Posterior vena cava (tissue), 2 donors: ENCODE measurements around the gene DNM1L. TPM values are rescaled to one million over a fixed set of nuclear protein-coding genes. Genes with fewer than 3 reads are reported as not detected.
"Not testable (repeated sequence)": the region's sequence is repeated elsewhere in the genome, so short reads cannot be mapped to it uniquely, and the experiment has no call there.

ENCODE experiments used
- DNase-seq: peaks from one replicate; pipeline ENCODE4 v3.0.0-alpha.2; 2020; ENCODE audit warnings: low spot score
- intact Hi-C, 2 donors: fragments of 100-400 bp; cut with DNase I; formaldehyde crosslinking; loops; one replicate each; pipeline versions ENCODE4 v1.14.1 to v1.14.2; 2022 to 2023
- total RNA-seq, 2 donors: library from RNA; stranded (reverse); fragmentation: NEBNext Ultra II Directional; extraction: Animal tissue kit (Norgen Biotek cat#: 25700); gene quantifications; one replicate each; pipeline ENCODE4 v1.2.1, GENCODE V29; 2021
- donor health status: DM: yes; HTN: yes; CAD: no.
- donor health status: DM: yes; HTN: yes; CAD: no.

DNM1L gene
- total RNA-seq, 2 donors from 2014 or later, result 84.5 to 93.2 TPM

GRCh38 chr12:32690927-32691326 is 11.8 kb downstream of the DNM1L start:
- DNase-seq, result no peak
- intact Hi-C loops, result no loop called here

DNA sequence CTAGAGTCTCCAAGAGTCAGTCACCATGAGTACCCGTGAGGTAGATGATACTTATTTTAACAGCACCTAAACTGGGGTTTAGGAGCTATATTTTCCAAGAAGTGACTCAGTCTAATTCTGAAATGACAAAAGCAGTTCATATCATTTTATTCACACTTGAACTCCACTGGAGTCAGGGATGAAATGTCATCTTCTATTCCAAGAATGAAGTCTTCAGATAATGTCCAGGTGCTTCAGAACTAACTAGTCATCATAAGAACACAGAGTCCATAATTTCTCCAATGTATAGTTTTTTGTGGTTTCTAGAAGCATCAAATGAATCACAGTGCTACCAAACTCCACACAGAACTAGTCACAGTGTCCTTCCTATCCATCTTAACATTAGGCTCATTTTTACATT is 13.3 kb downstream of the DNM1L start:
- intact Hi-C loops, result no loop called here
- no peak for DNase-seq

DNA sequence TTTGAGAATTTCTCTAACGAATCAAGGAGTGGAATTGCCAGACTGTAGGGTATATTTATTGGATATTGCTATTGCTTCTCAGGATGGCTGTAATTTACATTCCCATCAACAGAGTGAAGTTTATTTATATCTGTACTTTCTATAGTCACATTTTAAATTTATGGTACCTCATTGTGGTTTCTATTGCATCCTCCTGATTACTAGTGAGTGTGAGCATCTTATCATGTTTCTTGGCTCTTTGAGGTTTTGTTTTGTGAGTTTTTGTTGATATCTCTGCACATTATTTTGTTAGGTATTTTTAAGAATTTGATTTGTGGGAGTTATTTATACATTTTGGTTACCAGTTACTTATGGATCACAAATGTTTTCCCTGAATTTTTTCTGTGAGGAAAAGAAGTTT is 13.9 kb downstream of the DNM1L start:
- intact Hi-C loops, result no loop called here
- DNase-seq, result no peak

- intact Hi-C loops, result no loop called here
Observed at GRCh38 chr12:32695787-32696186, 16.7 kb downstream of the DNM1L start.

GRCh38 chr12:32697445-32697844 is 18.3 kb downstream of the DNM1L start:
- intact Hi-C loops, result no loop called here

More at GRCh38 chr12:32695787-32696186, 16.7 kb downstream of the DNM1L start:
- DNase-seq, result no peak

DNA sequence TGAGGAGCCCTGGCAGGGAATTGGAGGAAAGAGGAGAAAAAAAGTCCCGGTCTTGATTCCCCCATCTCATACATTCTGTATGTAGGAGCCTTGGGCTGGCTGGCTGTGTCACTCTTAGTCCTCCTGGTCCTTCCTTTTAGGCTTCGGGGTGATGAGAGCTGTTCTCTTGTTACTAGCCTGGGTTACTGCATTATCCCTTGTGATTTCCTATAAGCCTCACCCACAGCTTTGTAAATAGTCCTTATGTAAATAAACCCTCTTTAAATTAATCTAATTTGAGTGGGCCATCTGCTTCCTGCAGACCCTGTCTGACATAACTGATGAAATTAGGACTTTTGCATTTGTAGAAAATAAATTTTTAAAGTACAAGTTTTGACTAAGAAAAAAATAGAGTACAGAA is 19.2 kb downstream of the DNM1L start:
- no peak for DNase-seq
- intact Hi-C loops, result no loop called here

More at GRCh38 chr12:32697445-32697844, 18.3 kb downstream of the DNM1L start:
- no peak for DNase-seq

DNA sequence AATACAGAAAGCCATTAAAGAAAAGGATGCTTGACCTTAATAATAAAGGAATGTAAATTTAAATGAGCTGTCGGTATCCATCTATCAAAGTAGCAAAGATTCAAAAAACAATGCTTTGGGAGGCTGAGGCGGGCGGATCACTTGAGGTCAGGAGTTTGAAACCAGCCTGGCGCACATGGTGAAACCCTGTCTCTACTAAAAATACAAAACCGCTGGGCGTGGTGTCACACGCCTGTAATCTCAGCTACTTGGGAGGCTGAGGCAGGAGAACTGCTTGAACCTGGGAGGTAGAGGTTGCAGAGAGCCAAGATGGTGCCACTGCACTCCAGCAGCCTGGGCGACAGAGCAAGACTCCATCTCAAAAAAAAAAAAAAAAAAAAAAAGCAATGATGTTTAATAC is 20.3 kb downstream of the DNM1L start:
- intact Hi-C loops, result not testable (repeated sequence)

DNA sequence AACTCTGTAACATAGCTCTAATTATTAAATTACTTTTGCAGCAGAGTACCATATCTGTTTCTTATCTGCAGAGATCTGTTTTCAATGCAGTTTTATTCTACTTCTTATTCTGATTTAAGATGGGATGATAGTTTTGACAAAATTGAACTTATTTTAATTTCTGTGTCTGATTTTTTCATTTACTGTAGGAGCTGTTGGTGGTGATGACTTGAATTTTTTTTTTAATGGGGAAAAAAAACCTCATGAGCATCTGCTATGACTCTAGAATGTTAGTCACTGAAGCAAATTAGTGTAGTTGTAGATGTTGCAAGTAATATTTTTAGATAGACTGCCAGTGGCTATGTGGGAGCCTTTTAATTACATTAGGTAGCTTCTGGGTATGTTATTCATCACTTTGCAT is 23.4 kb downstream of the DNM1L start:
- DNase-seq, result no peak
- intact Hi-C loops, result no loop called here

More for the DNA sequence above, 20.3 kb downstream of the DNM1L start:
- DNase-seq, result not testable (repeated sequence)

DNA sequence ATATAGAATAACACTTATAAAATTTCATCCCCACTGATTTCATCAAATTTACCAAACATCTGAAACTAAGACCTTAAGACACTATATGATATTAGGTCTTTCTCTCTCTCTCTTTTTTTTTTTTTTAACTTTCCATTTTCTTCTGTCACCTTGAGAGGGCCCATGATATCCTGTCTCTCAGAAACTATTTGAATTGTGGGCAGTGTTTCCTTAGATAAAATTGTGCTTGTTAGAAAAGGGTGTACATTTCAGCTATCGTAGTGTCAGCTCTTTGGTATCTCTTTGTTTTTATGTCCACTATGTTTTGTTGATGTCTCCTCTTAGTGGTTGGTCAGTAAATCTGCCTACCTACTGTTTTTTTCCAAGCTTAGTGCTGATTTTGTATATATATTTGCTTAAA is 23.8 kb downstream of the DNM1L start:
- DNase-seq, result no peak
- intact Hi-C loops, result no loop called here

- intact Hi-C loops, result no loop called here
- no peak for DNase-seq
Observed at GRCh38 chr12:32705783-32706182, 26.7 kb downstream of the DNM1L start.

DNA sequence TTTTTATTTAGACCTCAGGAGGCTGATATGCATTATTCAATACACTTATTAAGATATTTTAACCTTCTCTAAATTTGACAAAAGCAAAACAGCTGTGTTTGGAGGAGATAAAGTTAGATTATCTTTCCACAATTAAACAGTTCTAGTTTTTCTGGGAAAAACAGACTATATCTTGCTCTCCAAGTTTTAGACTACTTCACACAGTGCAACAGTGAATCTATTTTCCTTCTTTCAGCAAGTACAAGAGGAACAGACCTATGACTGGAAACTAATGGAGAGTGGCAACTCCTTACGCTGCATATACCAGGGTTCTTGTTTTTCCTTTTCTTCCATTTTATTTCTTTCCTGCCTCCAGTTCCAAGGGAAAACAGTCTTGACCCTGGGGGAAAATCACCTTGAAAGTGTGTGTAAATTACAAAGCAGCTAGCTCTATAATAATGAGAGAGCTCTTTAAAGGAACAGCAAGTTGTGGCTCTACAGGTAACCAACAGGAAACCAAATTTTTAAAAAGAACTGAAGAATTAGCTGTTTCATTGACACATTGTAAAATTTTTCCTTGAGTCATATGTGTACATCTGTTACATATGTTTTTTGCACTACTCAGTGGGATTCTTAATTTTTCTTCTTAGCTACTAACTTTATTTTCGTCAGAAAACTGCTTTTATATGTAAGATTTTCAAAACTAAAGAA is 27.4 kb downstream of the DNM1L start:
- DNase-seq, result no peak
- intact Hi-C loops, result no loop called here

DNA sequence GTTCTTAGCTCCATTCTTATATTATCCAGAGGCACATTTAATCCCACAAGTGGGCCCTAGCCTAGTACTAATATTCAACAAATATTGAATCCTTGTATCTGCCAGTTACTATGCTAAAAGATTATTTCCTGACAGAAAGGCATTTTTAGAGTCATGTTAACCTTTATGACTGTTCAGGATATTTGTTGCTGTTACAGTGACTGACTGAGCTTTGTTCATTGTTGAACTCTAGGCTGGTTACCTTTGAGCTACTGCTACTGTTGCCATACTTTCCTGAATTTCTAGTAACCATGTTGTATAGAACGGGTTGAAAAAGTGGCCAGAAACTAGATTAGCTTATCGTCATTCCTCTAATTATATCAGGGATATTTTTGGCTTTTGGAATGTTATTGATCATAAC is 29.8 kb downstream of the DNM1L start:
- DNase-seq, result no peak
- intact Hi-C loops, result no loop called here

DNA sequence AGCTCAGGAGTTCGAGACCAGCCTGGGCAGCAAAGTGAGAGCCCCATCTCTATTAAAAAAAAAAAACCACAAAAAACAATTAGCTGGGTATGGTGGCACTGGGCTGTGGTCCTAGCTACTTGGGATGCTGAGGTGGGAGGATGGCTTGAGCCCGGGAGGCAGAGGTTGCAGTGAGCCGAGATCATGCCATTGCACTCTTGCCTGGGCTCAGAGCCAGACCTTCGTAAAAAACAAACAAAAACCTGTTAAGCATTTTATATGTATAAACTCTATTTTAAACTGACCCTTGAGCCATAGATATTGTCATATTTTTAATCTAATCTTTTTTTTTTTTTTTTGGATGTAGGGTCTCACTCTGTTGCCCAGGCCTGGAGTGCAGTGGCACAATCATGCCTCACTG is 35.7 kb downstream of the DNM1L start:
- no peak for DNase-seq
- intact Hi-C loops, result no loop called here

DNA sequence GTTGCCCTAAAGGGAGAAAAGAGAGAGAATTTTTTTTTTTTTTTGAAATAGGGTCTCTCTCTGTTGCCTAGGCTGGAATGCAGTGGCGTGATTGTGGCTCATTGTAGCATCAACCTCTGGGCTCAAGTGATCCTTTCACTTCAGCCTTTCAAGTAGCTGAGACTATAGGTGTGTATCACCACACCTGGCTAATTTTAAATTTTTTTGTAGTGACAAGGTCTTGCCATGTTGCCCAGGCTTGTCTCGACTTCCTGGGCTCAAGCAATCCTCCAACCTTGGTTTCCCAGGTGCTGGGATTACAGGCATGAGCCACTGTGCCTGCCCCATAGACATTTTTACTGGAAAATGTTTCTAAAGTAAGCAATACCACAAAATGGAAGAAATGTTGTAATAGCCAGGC is 39.8 kb downstream of the DNM1L start:
- intact Hi-C loops, result loop anchor here in 1 of 2 donors (2.0 kb wide), 1 partner anchor 16 kb away; no protein-coding TSS in a partner anchor
- DNase-seq, result no peak

DNA sequence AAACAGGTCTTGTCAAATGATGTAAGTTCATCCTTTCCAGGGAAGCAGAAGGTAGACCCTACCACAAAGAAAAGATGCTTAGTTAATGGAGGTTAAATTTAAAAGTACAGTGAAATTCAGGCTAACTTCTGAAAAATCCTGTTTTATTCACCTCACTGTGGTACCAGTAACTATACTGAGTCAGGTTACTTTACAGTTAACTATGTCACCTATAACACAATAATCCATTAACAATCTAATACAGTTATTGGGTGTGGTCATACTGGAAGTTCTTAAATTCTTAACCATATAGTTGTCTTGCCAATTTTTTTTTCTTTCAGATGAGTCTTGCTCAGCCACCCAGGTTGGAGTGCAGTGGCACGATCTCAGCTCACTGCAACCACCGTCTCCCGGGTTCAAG is 46.2 kb downstream of the DNM1L start:
- intact Hi-C loops, DNase-seq: not testable (repeated sequence)

DNA sequence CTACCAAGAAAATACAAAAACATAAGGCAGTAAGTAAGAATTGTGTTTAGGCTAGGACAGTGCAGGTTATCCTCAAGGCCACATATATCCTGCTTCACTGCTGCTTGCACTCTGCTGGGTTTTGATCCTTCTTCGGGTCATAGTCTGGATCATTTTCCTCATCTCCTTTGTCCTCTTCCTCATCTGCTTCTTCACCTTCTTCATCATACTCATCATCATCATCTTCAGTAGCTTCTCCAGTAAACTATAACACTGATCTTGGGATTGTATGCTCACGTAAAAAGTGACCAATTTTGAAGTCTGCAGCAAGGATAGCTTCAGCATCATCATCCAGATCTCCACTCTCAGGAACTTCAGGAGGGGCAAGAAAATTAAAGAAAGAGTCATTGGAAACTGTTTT is 47.2 kb downstream of the DNM1L start:
- DNase-seq, result no peak
- intact Hi-C loops, result no loop called here

DNA sequence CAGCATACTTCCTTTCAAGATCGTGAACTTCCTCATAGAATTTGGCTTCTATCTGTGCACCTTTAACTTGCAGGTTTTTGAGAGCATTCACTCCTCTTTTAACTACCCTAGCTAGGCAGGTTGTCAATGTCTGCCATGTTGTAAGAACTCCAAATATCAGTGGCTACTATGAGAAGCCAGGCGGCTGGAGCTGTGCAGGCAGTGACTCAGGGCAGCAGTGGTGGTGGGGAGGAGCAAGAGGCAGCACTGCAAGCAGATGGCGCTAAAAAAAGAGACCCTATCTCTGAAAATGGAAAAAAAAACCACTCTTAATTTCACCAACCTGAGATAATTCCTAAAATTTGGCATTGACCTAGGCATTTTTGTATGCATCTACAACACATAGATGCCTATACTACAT is 48.1 kb downstream of the DNM1L start:
- intact Hi-C loops, result no loop called here
- peak; percentile 62 for DNase-seq

DNA sequence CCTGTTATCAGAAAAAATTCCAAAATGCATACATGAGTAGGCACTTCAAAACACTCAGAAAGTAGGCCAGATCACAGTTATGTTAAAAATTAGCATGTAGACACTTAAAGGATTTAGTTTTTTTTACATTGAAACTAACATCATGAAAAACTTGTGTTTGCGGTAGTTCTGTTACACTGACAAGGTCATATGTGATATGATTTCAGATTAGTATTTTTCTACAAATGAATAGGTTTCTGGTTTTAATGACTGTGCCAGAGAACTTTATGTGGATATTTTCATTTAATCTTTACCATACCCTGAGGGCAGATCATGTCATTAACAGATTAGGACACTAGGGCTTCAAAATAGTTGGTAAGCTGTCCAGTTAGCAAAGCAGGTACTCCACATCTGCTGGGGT is 55.9 kb downstream of the DNM1L start:
- intact Hi-C loops, result loop anchor here in 1 of 2 donors (2.0 to 5.0 kb wide), 2 partner anchors 16 to 898 kb away; no protein-coding TSS in a partner anchor
- DNase-seq, result no peak

DNA sequence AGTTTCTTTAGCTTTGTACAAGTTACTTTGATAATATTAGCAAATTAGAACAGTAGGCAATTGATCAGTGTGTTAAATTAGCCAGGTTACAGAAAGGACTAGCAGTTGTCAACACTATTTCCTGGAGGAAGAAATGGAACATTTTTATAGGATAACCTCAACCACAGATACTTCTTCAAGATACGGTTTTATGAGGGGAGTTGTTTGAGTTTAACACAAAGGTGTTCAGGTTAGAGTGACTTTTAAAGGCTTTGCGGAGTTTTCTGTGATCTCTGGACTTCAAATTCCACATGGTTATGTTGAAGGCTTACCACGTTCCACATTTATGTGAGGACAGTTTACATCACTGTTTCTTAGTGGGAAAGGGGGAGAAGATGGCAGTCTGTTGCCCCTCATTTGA is 57.3 kb downstream of the DNM1L start:
- intact Hi-C loops, result loop anchor here in 1 of 2 donors (5.0 kb wide), 1 partner anchor 899 kb away; no protein-coding TSS in a partner anchor
- DNase-seq, result no peak

DNA sequence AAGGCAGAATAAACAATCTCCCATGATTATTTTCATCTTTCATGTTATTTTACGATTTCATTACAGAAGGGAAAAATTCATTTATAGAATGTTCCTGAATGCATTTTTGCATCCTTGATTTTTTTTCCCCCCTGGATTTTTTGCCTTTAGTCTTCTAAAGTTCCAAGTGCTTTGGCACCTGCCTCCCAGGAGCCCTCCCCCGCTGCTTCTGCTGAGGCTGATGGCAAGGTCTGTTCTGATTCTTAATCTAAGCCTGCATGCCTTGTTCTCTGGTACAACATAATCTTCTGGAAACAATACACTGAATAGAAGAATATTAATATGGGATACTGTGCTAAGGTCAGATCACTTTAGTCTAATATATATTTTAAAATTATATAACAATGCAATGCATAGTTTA is 58.6 kb downstream of the DNM1L start:
- intact Hi-C loops, result loop anchor here in 1 of 2 donors (5.0 kb wide), 1 partner anchor 900 kb away; no protein-coding TSS in a partner anchor
- DNase-seq, result no peak

- no peak for DNase-seq
- intact Hi-C loops, result loop anchor here in 1 of 2 donors (5.0 kb wide), 1 partner anchor 902 kb away; no protein-coding TSS in a partner anchor
Observed at GRCh38 chr12:32739279-32739678, 60.2 kb downstream of the DNM1L start.
